Neural progenitor cell (in vitro differentiated cells): Measurements from ENCODE around the gene PHACTR2. TPM values are rescaled to one million over a fixed set of nuclear protein-coding genes. Genes with fewer than 3 reads are reported as not detected.

ENCODE experiments used
- DNase-seq: peaks from one replicate; pipeline ENCODE4 v3.0.0-alpha.2; 2016; ENCODE audit warnings: low spot score
- H2AFZ ChIP-seq: fragments of 200-600 bp; sonication (generic); replicated peaks from 2 replicates; pipeline ENCODE4 v1.6.1; 2016; ENCODE audit warnings: antibody characterized with exemption
- H3F3A ChIP-seq: fragments of 200-600 bp; sonication (generic); 2 replicates; pipeline ENCODE4 v1.6.1; 2016; ENCODE audit warnings: antibody characterized with exemption, low read depth
- H3K27ac ChIP-seq: fragments of 200-600 bp; sonication (generic); 2 replicates; pipeline ENCODE4 v1.5.1; 2016; ENCODE audit warnings: mild to moderate bottlenecking
- H3K27me3 ChIP-seq: fragments of 200-600 bp; sonication (generic); 2 replicates; pipeline ENCODE4 v1.6.1; 2016; ENCODE audit warnings: mild to moderate bottlenecking, moderate library complexity
- H3K36me3 ChIP-seq: fragments of 200-600 bp; sonication (generic); 2 replicates; pipeline ENCODE4 v1.5.1; 2016
- H3K4me1 ChIP-seq: fragments of 200-600 bp; sonication (generic); 2 replicates; pipeline ENCODE4 v1.6.1; 2016; ENCODE audit warnings: mixed run types
- H3K4me2 ChIP-seq: fragments of 200-600 bp; sonication (generic); 2 replicates; pipeline ENCODE4 v1.6.1; 2016
- H3K4me3 ChIP-seq: fragments of 200-600 bp; sonication (generic); 2 replicates; pipeline ENCODE4 v1.5.1; 2016
- H3K79me2 ChIP-seq: fragments of 200-600 bp; sonication (generic); 2 replicates; pipeline ENCODE4 v1.6.1; 2016; ENCODE audit warnings: low read depth
- H3K9ac ChIP-seq: fragments of 200-600 bp; sonication (generic); 2 replicates; pipeline ENCODE4 v1.6.1; 2016
- H3K9me3 ChIP-seq: fragments of 200-600 bp; sonication (generic); 2 replicates; pipeline ENCODE4 v1.5.1; 2016; ENCODE audit warnings: low read depth
- H4K20me1 ChIP-seq: fragments of 200-600 bp; sonication (generic); 2 replicates; pipeline ENCODE4 v1.6.1; 2016; ENCODE audit warnings: low read depth
- H3K27ac Mint-ChIP-seq: 3 replicates; pipeline ENCODE4 v1.8.0; 2021; ENCODE audit warnings: mixed read lengths
- H3K27me3 Mint-ChIP-seq: 2 replicates; pipeline ENCODE4 v1.8.0; 2022; ENCODE audit warnings: low read depth, mild to moderate bottlenecking, inconsistent platforms, moderate library complexity, mixed read lengths; ENCODE audit not compliant: insufficient read depth
- H3K36me3 Mint-ChIP-seq: 3 replicates; pipeline ENCODE4 v1.8.0; 2021; ENCODE audit warnings: mixed read lengths
- H3K4me1 Mint-ChIP-seq: 3 replicates; pipeline ENCODE4 v1.8.0; 2021; ENCODE audit warnings: mixed read lengths
- H3K4me3 Mint-ChIP-seq: 3 replicates; pipeline ENCODE4 v1.8.0; 2021; ENCODE audit warnings: mild to moderate bottlenecking, moderate library complexity, mixed read lengths
- H3K9me3 Mint-ChIP-seq: 3 replicates; pipeline ENCODE4 v1.8.0; 2020; ENCODE audit warnings: mixed read lengths
- EZH2 ChIP-seq: fragments of 200-600 bp; sonication (generic); IDR thresholded peaks from 2 replicates; pipeline ENCODE4 v1.6.1; 2017; ENCODE audit warnings: antibody characterized with exemption, mild to moderate bottlenecking, moderate library complexity
- EZH2phosphoT487 ChIP-seq: fragments of 200-600 bp; sonication (generic); IDR thresholded peaks from 2 replicates; pipeline ENCODE4 v1.6.1; 2017; ENCODE audit warnings: antibody characterized with exemption
- total RNA-seq: library from RNA; depleted of rRNA; stranded (reverse); fragments of >200 nt; gene quantifications from 2 replicates; pipeline ENCODE4 v1.2.3, GENCODE V29; 2015; ENCODE audit warnings: low replicate concordance
- TF ChIP-seq, protein P1 (sequence below): fragments of 200-600 bp; sonication (generic); IDR thresholded peaks from 2 replicates; pipeline ENCODE4 v1.5.1; 2017; ENCODE audit warnings: antibody characterized with exemption, mild to moderate bottlenecking

The PHACTR2 gene
- total RNA-seq, 1 donor from 2014 or later = 45.4 TPM

DNA sequence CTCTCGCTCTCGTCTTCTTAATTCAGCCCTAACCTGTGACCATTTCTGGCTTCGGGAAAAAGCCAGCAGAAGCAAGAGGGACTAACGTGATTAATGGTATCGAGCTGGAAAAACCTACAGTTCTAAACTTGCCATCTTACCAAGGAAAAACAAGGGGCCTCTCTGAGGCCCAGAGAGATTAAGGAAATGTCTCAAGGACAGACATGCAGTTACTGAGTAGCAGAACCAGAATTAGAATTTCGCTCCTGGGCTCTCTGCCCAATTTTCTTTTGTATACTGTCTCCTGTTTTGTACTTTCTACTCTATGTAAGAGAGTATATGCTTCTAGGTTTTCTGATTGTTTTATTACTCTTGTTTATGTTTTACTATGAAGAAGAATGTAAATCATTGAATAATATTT lies 97.6 kb downstream of the PHACTR2 start:
- Histone ChIP-seq H4K20me1 (no peaks in the 10 kb centered on the region), H3K27ac (no peak overlapping the region), H3K9ac (no peak overlapping the region), H3K36me3 (peaks cover 6% of the 10 kb centered on the region), H3K4me2 (no peak overlapping the region), H3F3A (no peaks in the 10 kb centered on the region), H3K27me3 (no peaks in the 10 kb centered on the region), H3K4me1 (no peaks in the 10 kb centered on the region), H3K79me2 (no peaks in the 10 kb centered on the region), H2AFZ (no peak overlapping the region), H3K9me3 (no peaks in the 10 kb centered on the region), H3K4me3 (no peak overlapping the region)
- TF ChIP-seq, protein P1, sequence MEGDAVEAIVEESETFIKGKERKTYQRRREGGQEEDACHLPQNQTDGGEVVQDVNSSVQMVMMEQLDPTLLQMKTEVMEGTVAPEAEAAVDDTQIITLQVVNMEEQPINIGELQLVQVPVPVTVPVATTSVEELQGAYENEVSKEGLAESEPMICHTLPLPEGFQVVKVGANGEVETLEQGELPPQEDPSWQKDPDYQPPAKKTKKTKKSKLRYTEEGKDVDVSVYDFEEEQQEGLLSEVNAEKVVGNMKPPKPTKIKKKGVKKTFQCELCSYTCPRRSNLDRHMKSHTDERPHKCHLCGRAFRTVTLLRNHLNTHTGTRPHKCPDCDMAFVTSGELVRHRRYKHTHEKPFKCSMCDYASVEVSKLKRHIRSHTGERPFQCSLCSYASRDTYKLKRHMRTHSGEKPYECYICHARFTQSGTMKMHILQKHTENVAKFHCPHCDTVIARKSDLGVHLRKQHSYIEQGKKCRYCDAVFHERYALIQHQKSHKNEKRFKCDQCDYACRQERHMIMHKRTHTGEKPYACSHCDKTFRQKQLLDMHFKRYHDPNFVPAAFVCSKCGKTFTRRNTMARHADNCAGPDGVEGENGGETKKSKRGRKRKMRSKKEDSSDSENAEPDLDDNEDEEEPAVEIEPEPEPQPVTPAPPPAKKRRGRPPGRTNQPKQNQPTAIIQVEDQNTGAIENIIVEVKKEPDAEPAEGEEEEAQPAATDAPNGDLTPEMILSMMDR = no peak
- TF ChIP-seq EZH2phosphoT487 = no peak
- no peak for TF ChIP-seq EZH2
- Mint-ChIP-seq H3K4me3 (no peak overlapping the region), H3K36me3 (peaks cover 21% of the 10 kb centered on the region), H3K4me1 (no peaks in the 10 kb centered on the region), H3K27me3 (no peaks in the 10 kb centered on the region), H3K27ac (no peak overlapping the region), H3K9me3 (no peaks in the 10 kb centered on the region)
- DNase-seq = no peak

DNA sequence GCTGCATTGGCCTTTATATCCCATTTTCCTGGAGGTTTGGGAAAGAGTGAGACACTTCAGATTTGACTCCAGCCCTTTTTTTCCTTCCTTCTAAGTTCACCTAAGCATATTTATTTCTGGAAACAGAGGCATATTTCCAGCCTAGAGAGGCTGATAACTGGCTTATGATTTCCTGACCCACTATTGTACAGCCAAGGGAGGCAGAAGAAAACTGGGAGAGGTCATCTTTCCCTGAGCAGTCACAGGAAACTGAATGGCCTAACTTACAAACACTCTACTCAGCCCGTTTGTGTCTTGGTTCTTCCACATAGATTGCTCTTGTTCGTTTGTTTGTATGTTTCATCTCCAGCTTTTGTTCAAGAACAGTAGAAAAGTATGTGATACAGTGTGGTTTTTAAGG lies 101.2 kb downstream of the PHACTR2 start:
- no peak overlapping the region for H3K4me3 ChIP-seq
- no peaks in the 10 kb centered on the region for H3K9me3 Mint-ChIP-seq
- H4K20me1 ChIP-seq = no peaks in the 10 kb centered on the region
- no peak overlapping the region for H3K4me2 ChIP-seq
- no peak overlapping the region for H3K27ac Mint-ChIP-seq
- no peak for DNase-seq
- no peak overlapping the region for H3K9ac ChIP-seq
- H3K4me1 ChIP-seq = no peaks in the 10 kb centered on the region
- no peaks in the 10 kb centered on the region for H3K4me1 Mint-ChIP-seq
- no peak overlapping the region for H3K27ac ChIP-seq
- H3F3A ChIP-seq = no peaks in the 10 kb centered on the region
- H3K79me2 ChIP-seq = no peaks in the 10 kb centered on the region
- H3K36me3 ChIP-seq = peaks cover 6% of the 10 kb centered on the region
- H3K4me3 Mint-ChIP-seq = no peak overlapping the region
- H3K36me3 Mint-ChIP-seq = peaks cover 25% of the 10 kb centered on the region
- no peak overlapping the region for H2AFZ ChIP-seq
- H3K9me3 ChIP-seq = no peaks in the 10 kb centered on the region
- H3K27me3 ChIP-seq = no peaks in the 10 kb centered on the region
- H3K27me3 Mint-ChIP-seq = no peaks in the 10 kb centered on the region
- TF ChIP-seq, protein P1 = no peak
- TF ChIP-seq EZH2 (no peak), EZH2phosphoT487 (no peak)

DNA sequence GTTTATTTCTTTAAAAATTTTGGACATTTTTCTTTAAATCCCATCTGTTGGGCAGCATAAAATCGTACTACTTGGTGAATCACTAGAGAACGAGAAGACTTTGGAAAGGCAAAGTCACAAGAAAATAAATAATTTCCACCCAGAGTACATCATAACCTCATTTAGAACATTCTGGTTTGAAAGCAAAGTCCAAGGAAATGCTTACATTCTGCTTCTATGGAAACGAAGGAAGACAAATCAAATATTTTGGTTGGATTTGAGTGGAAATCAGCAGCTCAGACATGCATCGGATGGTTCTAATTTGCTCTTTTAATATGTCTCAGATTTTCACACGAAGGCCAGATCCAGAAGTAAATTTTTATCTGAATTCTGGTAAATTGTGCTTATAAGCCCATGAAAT lies 104.7 kb downstream of the PHACTR2 start:
- Histone ChIP-seq H3K9ac (no peak overlapping the region), H3K79me2 (no peaks in the 10 kb centered on the region), H3K4me1 (no peaks in the 10 kb centered on the region), H3F3A (no peaks in the 10 kb centered on the region), H3K27me3 (no peaks in the 10 kb centered on the region), H3K36me3 (peaks cover 6% of the 10 kb centered on the region), H3K4me2 (no peak overlapping the region), H3K9me3 (no peaks in the 10 kb centered on the region), H3K4me3 (no peak overlapping the region), H2AFZ (no peak overlapping the region), H4K20me1 (no peaks in the 10 kb centered on the region), H3K27ac (no peak overlapping the region)
- H3K36me3 Mint-ChIP-seq = peaks cover 47% of the 10 kb centered on the region
- H3K4me1 Mint-ChIP-seq = no peaks in the 10 kb centered on the region
- no peak overlapping the region for H3K27ac Mint-ChIP-seq
- no peak overlapping the region for H3K4me3 Mint-ChIP-seq
- DNase-seq = no peak
- TF ChIP-seq EZH2 = no peak
- no peak for TF ChIP-seq EZH2phosphoT487
- TF ChIP-seq, protein P1 = no peak
- peaks cover 25% of the 10 kb centered on the region for H3K9me3 Mint-ChIP-seq
- H3K27me3 Mint-ChIP-seq = no peaks in the 10 kb centered on the region

DNA sequence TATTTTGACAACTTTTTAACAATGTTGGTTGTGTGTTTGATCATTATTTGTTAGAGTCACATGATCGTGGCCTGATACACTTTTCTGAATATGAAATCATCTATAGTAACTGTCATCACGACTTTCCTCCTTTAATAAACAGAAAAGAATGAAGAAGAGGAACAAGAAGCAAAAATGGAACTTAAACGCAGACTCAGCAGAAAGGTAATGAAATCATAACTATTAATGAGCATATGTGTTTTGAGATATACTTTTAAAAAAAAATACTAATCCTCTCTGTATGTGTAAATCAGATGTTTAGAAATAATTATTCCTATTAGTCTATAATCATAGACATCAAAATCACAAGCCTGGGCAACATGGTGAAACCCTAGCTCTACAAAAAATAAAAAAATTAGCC lies 105.3 kb downstream of the PHACTR2 start:
- TF ChIP-seq, protein P1 = no peak
- TF ChIP-seq EZH2phosphoT487 (no peak), EZH2 (no peak)
- H3K4me2 ChIP-seq = no peak overlapping the region

More for the DNA sequence above, 105.3 kb downstream of the PHACTR2 start:
- Histone ChIP-seq H3K9ac (no peak overlapping the region), H3K79me2 (no peaks in the 10 kb centered on the region), H3K36me3 (no peaks in the 10 kb centered on the region), H3K27ac (no peak overlapping the region), H3K4me1 (no peaks in the 10 kb centered on the region), H3K4me3 (no peak overlapping the region), H2AFZ (no peak overlapping the region), H3K9me3 (no peaks in the 10 kb centered on the region), H3F3A (no peaks in the 10 kb centered on the region), H3K27me3 (no peaks in the 10 kb centered on the region), H4K20me1 (no peaks in the 10 kb centered on the region)
- no peak overlapping the region for H3K27ac Mint-ChIP-seq
- no peak overlapping the region for H3K4me3 Mint-ChIP-seq
- H3K27me3 Mint-ChIP-seq = no peaks in the 10 kb centered on the region
- H3K36me3 Mint-ChIP-seq = peaks cover 48% of the 10 kb centered on the region
- H3K4me1 Mint-ChIP-seq = no peaks in the 10 kb centered on the region
- peaks cover 25% of the 10 kb centered on the region for H3K9me3 Mint-ChIP-seq
- DNase-seq = no peak
